HK-2 (cell line): Measurements from ENCODE around the gene DNAH17.

Experiments
- DNase-seq: peaks from one replicate; pipeline ENCODE4 v3.0.0-alpha.2; 2018; ENCODE audit not compliant: unreplicated experiment

DNAH17 gene

DNA sequence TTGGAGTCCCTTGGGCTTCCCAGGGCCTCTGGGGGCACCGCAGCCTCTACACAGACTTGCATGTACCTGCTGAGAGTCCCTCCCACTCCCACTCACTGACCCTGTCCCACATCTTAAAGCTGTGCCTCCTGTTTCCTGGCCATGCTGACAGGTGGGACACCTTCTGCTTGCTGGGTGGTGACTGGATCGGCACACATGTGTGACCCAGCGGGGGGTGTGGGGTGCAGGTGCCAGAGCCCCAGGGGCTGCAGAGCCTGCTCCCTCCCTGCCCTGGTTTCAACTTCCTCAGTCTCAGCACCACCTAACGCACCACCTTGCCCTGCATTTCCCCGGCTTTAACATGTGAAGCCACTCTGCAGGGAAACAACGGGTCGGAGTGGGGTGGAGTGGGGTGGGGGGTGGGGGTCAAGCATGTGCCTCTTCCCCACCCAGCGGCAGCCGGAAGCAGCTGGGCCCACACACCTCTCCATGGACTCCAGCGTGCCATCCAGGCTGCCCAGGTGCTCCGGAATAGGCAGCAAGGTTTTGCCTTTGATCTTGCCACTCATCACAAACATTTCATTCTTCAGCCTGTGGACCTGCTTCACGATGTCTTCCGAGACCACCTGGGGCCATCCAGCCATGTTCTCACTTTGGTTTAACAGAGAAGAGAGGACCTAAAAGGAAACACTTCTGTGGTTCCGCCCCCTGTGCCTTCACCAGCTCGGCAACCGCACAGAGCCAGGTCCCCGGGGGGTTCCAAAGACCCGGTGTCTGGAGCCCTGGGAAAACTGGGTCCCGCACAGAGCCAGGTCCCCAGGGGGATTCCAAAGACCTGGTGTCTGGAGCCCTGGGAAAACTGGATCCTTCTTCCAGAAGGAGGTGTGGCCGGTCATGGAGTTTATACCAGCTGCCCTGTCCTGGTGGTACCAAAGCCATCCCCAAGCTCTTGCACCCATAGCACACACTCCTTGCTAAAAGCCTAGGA is 4.7 kb downstream of the DNAH17 start:
- DNase-seq, result no peak

- DNase-seq, result no peak
Measured at GRCh38 chr17:78571329-78571728, 5.9 kb downstream of the DNAH17 start.

DNA sequence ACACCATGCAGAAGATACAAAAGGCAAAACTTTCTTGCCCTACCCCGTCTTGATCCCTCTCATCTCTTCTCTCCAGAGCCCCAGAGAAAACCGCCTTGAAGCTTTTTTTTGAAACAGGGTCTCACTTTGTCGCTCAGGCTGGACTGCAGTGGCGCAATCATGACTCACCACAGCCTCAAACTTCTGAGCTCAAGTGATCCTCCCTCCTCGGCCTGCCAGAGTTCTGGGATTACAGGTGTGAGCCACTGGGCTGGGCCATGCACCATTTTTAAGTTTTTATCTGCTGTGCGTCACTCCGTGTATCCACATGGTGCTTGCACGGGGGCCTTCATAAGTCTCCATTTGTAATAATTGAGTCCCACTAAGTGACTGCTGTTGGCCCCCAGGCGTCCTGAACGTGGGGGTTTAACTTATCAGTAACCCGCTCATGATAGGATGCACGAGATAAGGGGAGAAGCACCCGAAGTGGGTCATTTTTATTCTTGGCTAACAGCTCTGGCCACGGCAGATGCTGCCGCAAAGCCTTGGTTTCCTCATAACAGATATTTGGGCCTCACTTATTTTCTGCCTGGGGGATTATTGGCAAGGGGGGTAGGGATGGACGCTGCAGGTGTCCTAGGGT is 8.6 kb downstream of the DNAH17 start:
- no peak for DNase-seq

- no peak for DNase-seq
Measured at GRCh38 chr17:78567991-78568390, 9.2 kb downstream of the DNAH17 start.

DNA sequence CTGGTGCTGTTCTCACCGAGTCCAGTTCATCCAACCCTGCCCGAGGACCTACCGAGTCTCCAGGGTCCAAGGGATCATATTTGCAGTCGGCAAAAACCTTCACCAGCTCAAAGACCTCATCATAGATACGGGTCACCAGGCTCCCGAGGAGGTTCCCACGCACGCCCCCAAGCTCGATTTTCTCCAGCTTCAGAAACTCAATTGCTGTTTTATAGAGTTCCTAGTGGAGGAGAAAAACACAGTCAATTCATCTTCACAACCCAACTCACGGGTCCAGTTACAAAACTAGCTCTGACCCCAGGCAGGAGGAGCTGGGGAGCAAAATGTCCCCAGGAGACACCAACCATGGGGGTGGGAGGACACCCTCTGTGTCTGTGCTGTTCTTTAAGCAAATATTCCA is 10.2 kb downstream of the DNAH17 start:
- no peak for DNase-seq

GRCh38 chr17:78563189-78564145 is 13.7 kb downstream of the DNAH17 start:
- no peak for DNase-seq

DNA sequence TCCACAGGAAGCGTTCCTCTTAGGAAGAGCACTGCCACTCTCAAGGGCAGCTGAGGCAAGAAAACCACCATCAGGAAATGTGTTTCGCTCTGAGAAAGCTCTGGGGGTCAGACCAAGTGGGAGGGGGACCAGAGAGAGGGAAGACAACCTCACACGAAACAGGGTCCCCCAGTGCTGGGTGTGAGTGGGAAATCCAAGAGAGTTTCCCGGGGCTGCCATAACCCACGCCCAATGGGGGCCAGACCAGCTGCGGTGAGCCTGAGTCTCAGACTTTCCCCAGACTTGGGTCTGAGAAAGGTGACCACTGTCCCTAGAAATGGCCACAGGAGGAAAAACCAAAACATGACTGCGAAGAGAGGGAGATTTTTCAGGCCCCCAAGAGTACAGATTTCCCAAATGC is 14.5 kb downstream of the DNAH17 start:
- DNase-seq, result no peak

- no peak for DNase-seq
Measured at GRCh38 chr17:78561166-78561565, 16.0 kb downstream of the DNAH17 start.

DNA sequence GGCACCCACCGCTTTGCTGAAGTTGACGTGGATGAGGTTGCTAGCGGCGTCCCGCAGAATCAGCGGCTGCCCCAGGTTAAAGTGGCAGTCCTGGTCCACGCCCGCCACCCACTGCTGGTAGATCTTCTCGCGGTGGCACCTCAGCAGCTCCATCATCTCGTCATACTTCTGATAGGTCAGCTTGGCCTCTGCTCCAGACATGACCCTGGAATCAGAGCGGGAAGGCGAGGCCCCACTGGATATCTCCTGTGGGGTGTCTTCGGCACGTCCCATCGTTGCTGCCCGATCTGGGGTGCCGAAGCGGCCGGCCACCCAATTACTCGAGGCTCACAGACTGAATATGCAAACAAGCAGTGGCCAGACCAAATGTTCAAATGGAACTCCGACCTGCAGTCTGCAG is 16.5 kb downstream of the DNAH17 start:
- DNase-seq, result no peak

GRCh38 chr17:78559749-78560368 is 17.3 kb downstream of the DNAH17 start:
- no peak for DNase-seq

DNA sequence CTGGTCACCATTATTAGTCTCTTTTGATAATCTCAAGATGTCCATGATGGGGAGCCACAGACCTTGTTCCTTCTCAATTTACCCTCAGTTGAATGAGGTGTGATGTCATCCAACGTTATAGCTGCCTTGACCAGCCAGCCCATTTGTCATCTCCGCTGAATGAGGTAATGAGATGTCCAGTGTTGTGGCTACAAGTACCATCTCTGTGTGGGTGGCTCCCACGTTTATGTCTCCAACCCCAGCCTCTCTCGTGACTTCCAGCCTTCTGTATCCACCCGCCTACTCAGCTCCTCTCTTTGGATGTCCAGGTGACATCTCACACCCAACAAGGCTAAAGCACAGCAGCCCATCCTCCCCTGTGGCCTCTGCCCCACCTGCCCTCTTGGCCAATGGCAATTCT is 18.2 kb downstream of the DNAH17 start:
- no peak for DNase-seq

DNA sequence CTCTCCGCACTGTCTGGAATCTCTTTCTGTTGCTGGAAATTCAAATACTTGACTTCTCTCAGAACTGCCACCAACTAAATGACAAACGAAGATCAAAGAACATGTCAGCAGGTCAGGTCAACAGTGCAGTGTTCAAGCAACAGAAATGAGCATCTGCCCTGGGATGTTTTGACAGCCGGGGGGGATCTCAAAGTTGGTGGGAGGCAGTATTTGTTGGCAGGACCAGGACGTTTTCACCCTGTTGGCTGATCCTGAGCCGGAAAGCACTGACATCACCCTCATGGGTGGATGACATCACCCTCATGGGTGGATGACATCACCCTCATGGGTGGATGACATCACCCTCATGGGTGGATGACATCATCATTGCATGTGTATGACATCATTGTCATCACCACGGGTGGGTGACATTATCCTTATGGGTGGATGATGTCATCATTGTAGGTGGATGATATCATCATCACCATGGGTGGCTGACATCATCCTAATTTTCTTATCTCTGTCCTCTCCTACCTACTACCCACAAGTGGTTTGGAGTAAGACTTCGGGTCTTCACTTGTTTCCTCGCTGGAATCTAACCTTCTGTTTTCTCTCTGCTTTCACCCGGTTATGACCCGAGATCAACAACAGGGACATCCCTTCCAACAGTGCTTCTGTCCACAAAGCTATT is 18.9 kb downstream of the DNAH17 start:
- DNase-seq, result no peak

- peak; percentile 18 for DNase-seq
Measured at GRCh38 chr17:78557598-78558039, 19.6 kb downstream of the DNAH17 start.

GRCh38 chr17:78556812-78557211 is 20.4 kb downstream of the DNAH17 start:
- no peak for DNase-seq

GRCh38 chr17:78555746-78556401 is 21.3 kb downstream of the DNAH17 start:
- DNase-seq, result no peak

- no peak for DNase-seq
Measured at GRCh38 chr17:78550464-78550863, 26.7 kb downstream of the DNAH17 start.

- no peak for DNase-seq
Measured at GRCh38 chr17:78548725-78549124, 28.5 kb downstream of the DNAH17 start.

DNA sequence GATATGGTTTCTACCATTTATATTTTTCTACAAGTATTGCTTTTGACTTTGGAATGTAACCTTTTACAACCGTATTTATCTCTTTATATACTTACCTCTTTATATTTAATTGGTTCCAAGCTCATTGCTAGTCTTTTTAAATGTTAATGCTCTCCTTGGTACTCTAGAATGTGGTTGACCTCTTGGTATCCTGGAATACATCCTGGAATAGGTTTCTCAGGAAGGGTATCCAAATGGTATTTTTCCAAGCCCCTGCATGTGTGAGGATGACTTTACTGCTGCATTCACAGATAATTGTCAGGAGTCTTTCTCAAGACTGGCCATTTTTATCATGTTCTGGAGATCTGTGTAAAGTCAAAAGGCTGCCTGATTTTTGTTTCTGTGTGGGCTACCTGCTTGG is 30.2 kb downstream of the DNAH17 start:
- DNase-seq, result no peak

DNA sequence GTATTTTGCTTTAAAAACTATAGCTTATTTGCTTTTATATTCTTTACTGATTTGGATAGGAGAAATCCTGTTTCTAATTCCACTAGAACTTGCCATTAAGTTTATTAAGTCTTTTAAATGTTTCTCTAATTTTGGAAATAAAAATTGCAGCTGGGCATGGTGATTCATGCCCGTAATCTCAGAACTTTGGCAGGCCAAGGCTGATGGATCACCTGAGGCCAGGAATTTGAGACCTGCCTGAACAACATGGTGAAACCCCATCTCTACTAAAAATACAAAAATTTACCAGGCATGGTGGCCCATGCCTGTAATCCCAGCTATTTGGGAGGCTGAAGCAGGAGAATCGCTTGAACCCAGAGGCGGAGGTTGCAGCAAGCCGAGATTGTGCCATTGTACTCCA is 30.7 kb downstream of the DNAH17 start:
- DNase-seq, result no peak
